Stomach (tissue), 9 donors: Measurements from ENCODE around the gene ROBO1. TPM values are rescaled to one million over a fixed set of nuclear protein-coding genes. Genes with fewer than 3 reads are reported as not detected.

Experiments
- DNase-seq, 2 donors: peaks; one replicate each; pipeline versions ENCODE4 v3.0.0 to v3.0.0-alpha.2; 2013 to 2019
- H3K27ac ChIP-seq, 5 donors: fragments of 200-600 bp in 4 of 5; sonication (generic) in 4 of 5; one replicate each; pipeline ENCODE4 v1.5.1; 2013 to 2019; ENCODE audit warnings: mild to moderate bottlenecking in 1 of 5, moderate library complexity in 1 of 5
- H3K27me3 ChIP-seq, 3 donors: fragments of 200-600 bp; sonication (generic); one replicate each; pipeline ENCODE4 v1.5.1; 2017 to 2019; ENCODE audit warnings: mixed run types in 1 of 3
- H3K36me3 ChIP-seq, 4 donors: fragments of 200-600 bp; sonication (generic); 1 replicate in 3 of 4; 2 replicates in 1 of 4; pipeline ENCODE4 v1.5.1; 2016 to 2019
- H3K4me1 ChIP-seq, 4 donors: fragments of 200-600 bp; sonication (generic); one replicate each; pipeline ENCODE4 v1.5.1; 2016 to 2019
- H3K4me3 ChIP-seq, 4 donors: fragments of 200-600 bp; sonication (generic) in 3 of 4; one replicate each; pipeline ENCODE4 v1.5.1; 2016 to 2019; ENCODE audit warnings: mild to moderate bottlenecking in 1 of 4
- H3K9me3 ChIP-seq, 4 donors: fragments of 200-600 bp; sonication (generic); one replicate each; pipeline ENCODE4 v1.5.1; 2016 to 2019
- CTCF ChIP-seq, 7 experiments: fragments of 450-650 bp in 4 of 7; fragments of 200-600 bp in 3 of 7; sonication (generic) in 3 of 7; IDR thresholded peaks; one replicate each; pipeline ENCODE4 v1.5.1; 2016 to 2019; ENCODE audit warnings: antibody characterized with exemption in 7 of 7, control low read depth in 2 of 7, mild to moderate bottlenecking in 1 of 7
- EP300 ChIP-seq: sonication (generic); formaldehyde crosslinking; IDR thresholded peaks from one replicate; pipeline ENCODE4 v1.6.1; 2017; ENCODE audit warnings: antibody characterized with exemption
- POLR2A ChIP-seq, 4 donors: fragments of 450-650 bp; IDR thresholded peaks; one replicate each; pipeline ENCODE4 v1.6.1; 2016; ENCODE audit warnings: antibody characterized with exemption in 4 of 4, control low read depth in 2 of 4, mild to moderate bottlenecking in 1 of 4, moderate library complexity in 1 of 4
- POLR2AphosphoS5 ChIP-seq, 3 donors: sonication (generic); formaldehyde crosslinking; IDR thresholded peaks; one replicate each; pipeline ENCODE4 v1.6.1; 2016; ENCODE audit warnings: antibody characterized with exemption in 3 of 3
- WGBS, 5 donors: extraction: QIAGEN DNeasy Blood & Tissue Kit in 3 of 5; methylation state at CpG; one replicate each; pipeline versions ENCODE4 v1.1.5 to v1.1.7; 2013 to 2018; 5-methylcytosine and 5-hydroxymethylcytosine counted together
- intact Hi-C: fragments of 100-400 bp; cut with DNase I; formaldehyde crosslinking; loops from one replicate; pipeline ENCODE4 v1.15.1; 2023; ENCODE audit warnings: low total_unique reads
- polyA plus RNA-seq, 3 donors: library from polyadenylated mRNA; stranded (reverse); fragments of 200-250 nt; gene quantifications; one replicate each; pipeline ENCODE4 v1.2.3, GENCODE V29; 2013
- total RNA-seq, 5 donors: library from RNA; depleted of rRNA; stranded (reverse); fragments of >200 nt; gene quantifications; one replicate each; pipeline versions ENCODE4 v1.1.0 to v1.2.3, GENCODE V29; 2014 to 2016
- donor health status: healthy with polysubstance abuse.
- donor health status: Bipolar disorder and iron deficiency.
- donor health status: healthy.

The ROBO1 gene
- total and polyA plus RNA-seq, 8 donors = 2.0 to 174 (median 4.5) TPM

GRCh38 chr3:79427081-79427480, 340.7 kb downstream of the ROBO1 start:
- no peak overlapping the region for H3K4me3 ChIP-seq
- intact Hi-C loops = no loop called here
- DNase-seq = no peak
- WGBS, 5 donors = 54 to 77% (median 68%) methylated on average over 5 of the region's 5 CpGs
- no peaks in the 10 kb centered on the region for H3K27me3 ChIP-seq
- no peaks in the 10 kb centered on the region for H3K9me3 ChIP-seq
- no peaks in the 10 kb centered on the region for H3K4me1 ChIP-seq
- H3K27ac ChIP-seq = no peak overlapping the region
- no peaks in the 10 kb centered on the region for H3K36me3 ChIP-seq
- TF ChIP-seq EP300 (no peak), CTCF (IDR thresholded peaks at IDR 0.05) (no peak), POLR2AphosphoS5 (IDR thresholded peaks at IDR 0.05) (no peak), POLR2A (IDR thresholded peaks at IDR 0.05) (no peak)

- no peaks in the 10 kb centered on the region for H3K36me3 ChIP-seq
- no peak for TF ChIP-seq CTCF (IDR thresholded peaks at IDR 0.05)
- no peak for TF ChIP-seq EP300
- no peak for TF ChIP-seq POLR2AphosphoS5 (IDR thresholded peaks at IDR 0.05)
- TF ChIP-seq POLR2A (IDR thresholded peaks at IDR 0.05) = no peak
- no peak overlapping the region for H3K27ac ChIP-seq
- no peaks in the 10 kb centered on the region for H3K4me1 ChIP-seq
- intact Hi-C loops = no loop called here
- 77 to 86% (median 84%) methylated on average over 3 of the region's 3 CpGs for WGBS, 5 donors
- H3K9me3 ChIP-seq = no peaks in the 10 kb centered on the region
- H3K4me3 ChIP-seq = no peak overlapping the region
- H3K27me3 ChIP-seq = no peaks in the 10 kb centered on the region
- DNase-seq = no peak
Observed at GRCh38 chr3:79424811-79425210, 343.0 kb downstream of the ROBO1 start.

- 85 to 89% (median 88%) methylated on average over 5 of the region's 5 CpGs for WGBS, 5 donors
- H3K27ac ChIP-seq = no peak overlapping the region
Observed at GRCh38 chr3:79423417-79423816, 344.4 kb downstream of the ROBO1 start.

GRCh38 chr3:79421273-79421672, 346.5 kb downstream of the ROBO1 start:
- peak in 1 of 2 donors; percentile 24 for DNase-seq
- no peaks in the 10 kb centered on the region for H3K4me1 ChIP-seq
- H3K27me3 ChIP-seq = no peaks in the 10 kb centered on the region
- no peaks in the 10 kb centered on the region for H3K9me3 ChIP-seq
- intact Hi-C loops = no loop called here
- WGBS, 5 donors = 53 to 68% (median 54%) methylated on average over 2 of the region's 2 CpGs
- no peak overlapping the region for H3K4me3 ChIP-seq
- no peaks in the 10 kb centered on the region for H3K36me3 ChIP-seq
- TF ChIP-seq POLR2A (IDR thresholded peaks at IDR 0.05) (no peak), CTCF (IDR thresholded peaks at IDR 0.05) (no peak), POLR2AphosphoS5 (IDR thresholded peaks at IDR 0.05) (no peak), EP300 (no peak)
- H3K27ac ChIP-seq = no peak overlapping the region

More at GRCh38 chr3:79423417-79423816, 344.4 kb downstream of the ROBO1 start:
- Histone ChIP-seq H3K4me1 (no peaks in the 10 kb centered on the region), H3K9me3 (no peaks in the 10 kb centered on the region), H3K36me3 (no peaks in the 10 kb centered on the region), H3K4me3 (no peak overlapping the region), H3K27me3 (no peaks in the 10 kb centered on the region)
- no peak for DNase-seq
- TF ChIP-seq POLR2AphosphoS5 (IDR thresholded peaks at IDR 0.05) (no peak), POLR2A (IDR thresholded peaks at IDR 0.05) (no peak), EP300 (no peak), CTCF (IDR thresholded peaks at IDR 0.05) (no peak)
- intact Hi-C loops = no loop called here
